ENCODE data around the gene PRRT1. TPM values are rescaled to one million over a fixed set of nuclear protein-coding genes. Genes with fewer than 3 reads are reported as not detected.

PRRT1 gene
- total and polyA plus RNA-seq, 8 donors, result 0.18 to 6.0 (median 1.4) TPM; not detected in 2

Small RNA genes within 50 kb of the gene (small RNA-seq; reads per million reads assigned to genes)
- gene AL662884.1, result 0 reads per million in 4 donors
- gene MIR6833, result 0 reads per million in 4 donors

Other genes with a start within 250 kb of the PRRT1 start
- gene ZBTB12, start 249.9 kb downstream of the PRRT1 start, total RNA-seq, result 1 to 10 TPM in 3 of 5 donors, under 1 TPM in 2; 0.43 to 6.4 (median 1.3) TPM
- gene ZBTB12, start 249.9 kb downstream of the PRRT1 start, polyA plus RNA-seq, result 1 to 10 TPM; 1.8 to 3.4 (median 2.2) TPM
- 10 to 100 TPM in 1 of 5 donors, 1 to 10 TPM in 3, not detected in 1; 1.7 to 24.6 (median 4.0) TPM for gene C2, start 224.2 kb downstream of the PRRT1 start, total RNA-seq
- gene C2, start 224.2 kb downstream of the PRRT1 start, polyA plus RNA-seq, result 1 to 10 TPM; 3.3 to 6.3 (median 4.9) TPM
- gene CFB, start 205.8 kb downstream of the PRRT1 start, total RNA-seq, result 100 to 1,000 TPM in 3 of 5 donors, 10 to 100 TPM in 1, 1 to 10 TPM in 1; 8.4 to 316 (median 185) TPM
- gene CFB, start 205.8 kb downstream of the PRRT1 start, polyA plus RNA-seq, result 100 to 1,000 TPM in 2 of 3 donors, 10 to 100 TPM in 1; 13.1 to 226 (median 165) TPM
- gene NELFE, start 193.0 kb downstream of the PRRT1 start, total RNA-seq, result 100 to 1,000 TPM in 1 of 5 donors, 10 to 100 TPM in 3, 1 to 10 TPM in 1; 2.9 to 100 (median 50.1) TPM
- gene NELFE, start 193.0 kb downstream of the PRRT1 start, polyA plus RNA-seq, result 10 to 100 TPM; 52.1 to 75.8 (median 53.5) TPM
- gene SKIC2, start 192.8 kb downstream of the PRRT1 start, total RNA-seq, result 100 to 1,000 TPM in 3 of 5 donors, 10 to 100 TPM in 2; 22.0 to 478 (median 114) TPM
- gene SKIC2, start 192.8 kb downstream of the PRRT1 start, polyA plus RNA-seq, result 10 to 100 TPM; 74.3 to 88.9 (median 87.1) TPM
- 10 to 100 TPM in 3 of 5 donors, 1 to 10 TPM in 2; 4.1 to 65.8 (median 18.3) TPM for gene DXO, start 179.8 kb downstream of the PRRT1 start, total RNA-seq
- gene DXO, start 179.8 kb downstream of the PRRT1 start, polyA plus RNA-seq, result 10 to 100 TPM; 11.9 to 24.8 (median 19.7) TPM
- gene C4A, start 169.9 kb downstream of the PRRT1 start, total RNA-seq, result 100 to 1,000 TPM in 1 of 5 donors, 10 to 100 TPM in 4; 10.8 to 248 (median 32.1) TPM
- 10 to 100 TPM; 42.2 to 92.9 (median 48.1) TPM for gene C4A, start 169.9 kb downstream of the PRRT1 start, polyA plus RNA-seq
- gene C4B, start 137.1 kb downstream of the PRRT1 start, total RNA-seq, result 100 to 1,000 TPM in 1 of 5 donors, 10 to 100 TPM in 4; 14.9 to 108 (median 32.7) TPM
- 100 to 1,000 TPM in 1 of 3 donors, 10 to 100 TPM in 2; 42.8 to 107 (median 54.9) TPM for gene C4B, start 137.1 kb downstream of the PRRT1 start, polyA plus RNA-seq
- gene CYP21A2, start 113.5 kb downstream of the PRRT1 start, total RNA-seq, result not detected
- 10 to 100 TPM in 1 of 3 donors, 1 to 10 TPM in 2; 1.3 to 23.8 (median 1.4) TPM for gene CYP21A2, start 113.5 kb downstream of the PRRT1 start, polyA plus RNA-seq
- 100 to 1,000 TPM in 1 of 5 donors, 10 to 100 TPM in 4; 43.8 to 408 (median 71.0) TPM for gene TNXB, start 42.6 kb downstream of the PRRT1 start, total RNA-seq
- gene TNXB, start 42.6 kb downstream of the PRRT1 start, polyA plus RNA-seq, result 10 to 100 TPM; 15.1 to 17.7 (median 15.7) TPM
- 100 to 1,000 TPM in 2 of 5 donors, 10 to 100 TPM in 3; 22.8 to 718 (median 73.3) TPM for gene ATF6B, start 23.7 kb downstream of the PRRT1 start, total RNA-seq
- 10 to 100 TPM; 20.9 to 48.1 (median 24.4) TPM for gene ATF6B, start 23.7 kb downstream of the PRRT1 start, polyA plus RNA-seq
- gene FKBPL, start 21.7 kb downstream of the PRRT1 start, total RNA-seq, result 1 to 10 TPM in 2 of 5 donors, under 1 TPM in 1, not detected in 2; 0.45 to 3.3 (median 3.2) TPM
- gene FKBPL, start 21.7 kb downstream of the PRRT1 start, polyA plus RNA-seq, result 1 to 10 TPM; 2.7 to 9.6 (median 8.5) TPM
- gene PPT2, start 2.2 kb upstream of the PRRT1 start, total RNA-seq, result 10 to 100 TPM in 4 of 5 donors, 1 to 10 TPM in 1; 5.8 to 73.0 (median 35.7) TPM
- 10 to 100 TPM in 1 of 3 donors, 1 to 10 TPM in 2; 5.8 to 11.1 (median 7.9) TPM for gene PPT2, start 2.2 kb upstream of the PRRT1 start, polyA plus RNA-seq
- 100 to 1,000 TPM in 1 of 5 donors, 10 to 100 TPM in 2, 1 to 10 TPM in 1, under 1 TPM in 1; 0.87 to 224 (median 10.1) TPM for gene EGFL8, start 12.7 kb upstream of the PRRT1 start, total RNA-seq
- gene EGFL8, start 12.7 kb upstream of the PRRT1 start, polyA plus RNA-seq, result 10 to 100 TPM; 14.6 to 30.3 (median 16.6) TPM
- 10 to 100 TPM in 4 of 5 donors, 1 to 10 TPM in 1; 7.3 to 52.6 (median 33.5) TPM for gene AGPAT1, start 24.1 kb upstream of the PRRT1 start, total RNA-seq
- gene AGPAT1, start 24.1 kb upstream of the PRRT1 start, polyA plus RNA-seq, result 10 to 100 TPM; 31.3 to 41.9 (median 36.2) TPM
- 10 to 100 TPM; 22.6 to 71.4 (median 50.9) TPM for gene RNF5, start 26.5 kb upstream of the PRRT1 start, total RNA-seq
- gene RNF5, start 26.5 kb upstream of the PRRT1 start, polyA plus RNA-seq, result 100 to 1,000 TPM in 1 of 3 donors, 10 to 100 TPM in 2; 92.5 to 107 (median 93.2) TPM
- gene AGER, start 32.3 kb upstream of the PRRT1 start, total RNA-seq, result 10 to 100 TPM in 2 of 5 donors, 1 to 10 TPM in 2, under 1 TPM in 1; 0.87 to 35.6 (median 2.8) TPM
- 10 to 100 TPM; 13.0 to 18.0 (median 16.9) TPM for gene AGER, start 32.3 kb upstream of the PRRT1 start, polyA plus RNA-seq
- gene PBX2, start 38.3 kb upstream of the PRRT1 start, total RNA-seq, result 10 to 100 TPM; 23.5 to 50.3 (median 42.0) TPM
- 10 to 100 TPM; 26.5 to 31.4 (median 28.0) TPM for gene PBX2, start 38.3 kb upstream of the PRRT1 start, polyA plus RNA-seq
- 10 to 100 TPM in 1 of 5 donors, 1 to 10 TPM in 1, not detected in 3; 3.1 to 41.0 TPM for gene GPSM3, start 40.7 kb upstream of the PRRT1 start, total RNA-seq
- gene GPSM3, start 40.7 kb upstream of the PRRT1 start, polyA plus RNA-seq, result 10 to 100 TPM in 2 of 3 donors, 1 to 10 TPM in 1; 10.0 to 25.8 (median 23.9) TPM
- gene NOTCH4, start 72.1 kb upstream of the PRRT1 start, total RNA-seq, result 10 to 100 TPM; 11.0 to 45.5 (median 14.3) TPM
- 10 to 100 TPM in 1 of 3 donors, 1 to 10 TPM in 2; 7.3 to 22.3 (median 8.4) TPM for gene NOTCH4, start 72.1 kb upstream of the PRRT1 start, polyA plus RNA-seq
- gene TSBP1, start 220.0 kb upstream of the PRRT1 start, total RNA-seq, result not detected
- gene TSBP1, start 220.0 kb upstream of the PRRT1 start, polyA plus RNA-seq, result not detected

Data from stomach (tissue), 8 donors.